WTC11 (cell line): Measurements from ENCODE around the gene LNX2. TPM values are rescaled to one million over a fixed set of nuclear protein-coding genes. Genes with fewer than 3 reads are reported as not detected.

Experiments
- ATAC-seq: fragments of 200-7000 bp; cut with Tn5 transposase; 2 replicates; pipeline ENCODE4 v1.10.0; 2021; ENCODE audit warnings: mild to moderate bottlenecking, moderate library complexity
- CTCF ChIA-PET: fragments of 300-600 bp; sonication (Branson Sonifier 250); formaldehyde crosslinking; loops from one replicate; lab custom pipeline; 2021; ENCODE audit warnings: antibody characterized with exemption; lab: Charles Lee
- POLR2A ChIA-PET: fragments of 350-600 bp; sonication (Branson Sonifier 250); formaldehyde crosslinking; loops from one replicate; lab custom pipeline; 2021; ENCODE audit warnings: antibody characterized with exemption; lab: Charles Lee
- DNase-seq: peaks from one replicate; pipeline ENCODE4 v3.0.0; 2021; ENCODE audit warnings: low spot score
- H3K27ac Mint-ChIP-seq: 2 replicates; pipeline ENCODE4 v1.8.0; 2021; ENCODE audit warnings: mixed read lengths
- H3K27me3 Mint-ChIP-seq: 2 replicates; pipeline ENCODE4 v1.8.0; 2021; ENCODE audit warnings: low read depth, mild to moderate bottlenecking, moderate library complexity, mixed read lengths
- H3K36me3 Mint-ChIP-seq: 2 replicates; pipeline ENCODE4 v1.8.0; 2021; ENCODE audit warnings: mixed read lengths
- H3K4me1 Mint-ChIP-seq: 2 replicates; pipeline ENCODE4 v1.8.0; 2022; ENCODE audit warnings: mixed read lengths
- H3K4me3 Mint-ChIP-seq: 2 replicates; pipeline ENCODE4 v1.8.0; 2021; ENCODE audit warnings: mild to moderate bottlenecking, moderate library complexity, mixed read lengths
- H3K9me3 Mint-ChIP-seq: 2 replicates; pipeline ENCODE4 v1.8.0; 2021; ENCODE audit warnings: mixed read lengths
- FOXJ3 ChIP-seq: sonication (generic); formaldehyde crosslinking; IDR thresholded peaks from 2 replicates; pipeline ENCODE4 v1.9.0; 2021; ENCODE audit warnings: missing genetic modification reagents, mild to moderate bottlenecking, borderline replicate concordance
- GRHL2 ChIP-seq: fragments of 250-450 bp; sonication (Bioruptor Pico); IDR thresholded peaks from 2 replicates; pipeline ENCODE4 v1.8.0; 2022; ENCODE audit warnings: mild to moderate bottlenecking, moderate library complexity; ENCODE audit not compliant: insufficient replicate concordance, severe bottlenecking
- NR1H2 ChIP-seq: sonication (generic); formaldehyde crosslinking; IDR thresholded peaks from 2 replicates; pipeline ENCODE4 v1.9.0; 2021; ENCODE audit warnings: mild to moderate bottlenecking, moderate library complexity, missing genetic modification reagents
- SOX15 ChIP-seq: fragments of 250-450 bp; sonication (Bioruptor Pico); IDR thresholded peaks from 2 replicates; pipeline ENCODE4 v1.9.0; 2021; ENCODE audit warnings: mild to moderate bottlenecking
- SP1 ChIP-seq: sonication (generic); formaldehyde crosslinking; conservative IDR thresholded peaks from 2 replicates; pipeline ENCODE4 v1.8.1; 2022; ENCODE audit warnings: missing genetic modification reagents
- TEAD4 ChIP-seq: sonication (generic); formaldehyde crosslinking; IDR thresholded peaks from 2 replicates; pipeline ENCODE4 v1.8.0; 2022; ENCODE audit warnings: mild to moderate bottlenecking, missing genetic modification reagents
- TP53 ChIP-seq: sonication (generic); formaldehyde crosslinking; IDR thresholded peaks from 2 replicates; pipeline ENCODE4 v1.8.1; 2023; ENCODE audit warnings: mild to moderate bottlenecking, missing genetic modification reagents
- ZBTB21 ChIP-seq: sonication (generic); formaldehyde crosslinking; IDR thresholded peaks from 2 replicates; pipeline ENCODE4 v1.8.1; 2023; ENCODE audit warnings: mild to moderate bottlenecking, missing genetic modification reagents, borderline replicate concordance
- ZNF219 ChIP-seq: sonication (generic); formaldehyde crosslinking; IDR thresholded peaks from 2 replicates; pipeline ENCODE4 v1.8.0; 2023; ENCODE audit warnings: missing genetic modification reagents, mild to moderate bottlenecking, borderline replicate concordance
- ZNF317 ChIP-seq: sonication (generic); formaldehyde crosslinking; IDR thresholded peaks from 2 replicates; pipeline ENCODE4 v1.8.1; 2023; ENCODE audit warnings: low read depth, mild to moderate bottlenecking, moderate library complexity, missing genetic modification reagents, borderline replicate concordance
- total RNA-seq: library from RNA; stranded (reverse); gene quantifications from 3 replicates; pipeline ENCODE4 v1.2.3, GENCODE V29; 2021
- TF ChIP-seq, protein P1 (sequence below): sonication (generic); formaldehyde crosslinking; IDR thresholded peaks from 2 replicates; pipeline ENCODE4 v1.8.1; 2022; ENCODE audit warnings: missing genetic modification reagents, borderline replicate concordance
- TF ChIP-seq, protein P2 (sequence below): sonication (generic); formaldehyde crosslinking; IDR thresholded peaks from 2 replicates; pipeline ENCODE4 v1.8.1; 2023; ENCODE audit warnings: mild to moderate bottlenecking, missing genetic modification reagents
- TF ChIP-seq, protein P3 (sequence below): fragments of 250-450 bp; sonication (Bioruptor Pico); IDR thresholded peaks from 2 replicates; pipeline ENCODE4 v1.8.0; 2021; ENCODE audit warnings: mild to moderate bottlenecking
- TF ChIP-seq, protein P4 (sequence below): sonication (generic); formaldehyde crosslinking; IDR thresholded peaks from 2 replicates; pipeline ENCODE4 v1.8.0; 2022; ENCODE audit warnings: mild to moderate bottlenecking, missing genetic modification reagents

LNX2 gene
- total RNA-seq, 1 experiment from 2014 or later = 10.1 TPM

DNA sequence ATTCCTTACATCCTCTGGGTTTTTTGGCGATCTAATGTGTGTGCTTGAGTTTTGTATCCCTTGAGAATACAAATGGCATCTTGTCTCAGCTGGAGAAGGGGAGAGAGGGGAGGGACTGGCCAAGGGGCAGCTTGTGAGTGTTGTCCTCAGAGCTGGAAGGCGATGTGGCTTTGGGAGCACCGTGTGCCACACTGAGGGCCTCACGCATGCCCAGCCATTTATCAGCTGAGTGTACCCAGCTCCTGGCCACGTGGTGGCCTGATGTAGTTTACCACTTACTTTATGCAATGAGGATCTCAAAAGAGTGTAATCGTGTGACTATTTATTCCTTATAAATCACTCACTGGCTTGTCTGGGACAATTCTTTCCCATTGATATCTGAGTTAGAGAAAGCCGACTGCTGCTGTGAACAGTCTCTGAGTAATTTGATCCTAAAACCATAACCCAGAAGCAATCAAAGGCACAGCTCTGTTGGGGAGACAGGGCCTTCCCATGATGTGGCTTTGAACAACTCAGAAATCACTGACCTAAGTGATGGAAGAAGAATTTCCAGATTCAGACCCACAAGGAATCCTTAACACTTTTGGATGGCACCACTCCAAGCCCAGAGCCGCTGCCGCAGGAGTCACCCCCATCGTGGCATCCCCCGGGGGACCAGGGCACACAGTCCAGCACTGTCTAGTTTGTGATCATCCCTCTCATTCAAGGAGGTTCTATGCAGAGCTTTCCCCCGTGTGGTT is 116.0 kb downstream of the LNX2 start (continued):
- TF ChIP-seq TP53 (CRISPR knock-in tag) = no peak
- TF ChIP-seq, protein P1, sequence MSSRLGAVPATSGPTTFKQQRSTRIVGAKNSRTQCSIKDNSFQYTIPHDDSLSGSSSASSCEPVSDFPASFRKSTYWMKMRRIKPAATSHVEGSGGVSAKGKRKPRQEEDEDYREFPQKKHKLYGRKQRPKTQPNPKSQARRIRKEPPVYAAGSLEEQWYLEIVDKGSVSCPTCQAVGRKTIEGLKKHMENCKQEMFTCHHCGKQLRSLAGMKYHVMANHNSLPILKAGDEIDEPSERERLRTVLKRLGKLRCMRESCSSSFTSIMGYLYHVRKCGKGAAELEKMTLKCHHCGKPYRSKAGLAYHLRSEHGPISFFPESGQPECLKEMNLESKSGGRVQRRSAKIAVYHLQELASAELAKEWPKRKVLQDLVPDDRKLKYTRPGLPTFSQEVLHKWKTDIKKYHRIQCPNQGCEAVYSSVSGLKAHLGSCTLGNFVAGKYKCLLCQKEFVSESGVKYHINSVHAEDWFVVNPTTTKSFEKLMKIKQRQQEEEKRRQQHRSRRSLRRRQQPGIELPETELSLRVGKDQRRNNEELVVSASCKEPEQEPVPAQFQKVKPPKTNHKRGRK (CRISPR knock-in tag) = no peak
- TF ChIP-seq ZNF219 (CRISPR knock-in tag) = no peak
- TF ChIP-seq, all 79 proteins: peak for 0

DNA sequence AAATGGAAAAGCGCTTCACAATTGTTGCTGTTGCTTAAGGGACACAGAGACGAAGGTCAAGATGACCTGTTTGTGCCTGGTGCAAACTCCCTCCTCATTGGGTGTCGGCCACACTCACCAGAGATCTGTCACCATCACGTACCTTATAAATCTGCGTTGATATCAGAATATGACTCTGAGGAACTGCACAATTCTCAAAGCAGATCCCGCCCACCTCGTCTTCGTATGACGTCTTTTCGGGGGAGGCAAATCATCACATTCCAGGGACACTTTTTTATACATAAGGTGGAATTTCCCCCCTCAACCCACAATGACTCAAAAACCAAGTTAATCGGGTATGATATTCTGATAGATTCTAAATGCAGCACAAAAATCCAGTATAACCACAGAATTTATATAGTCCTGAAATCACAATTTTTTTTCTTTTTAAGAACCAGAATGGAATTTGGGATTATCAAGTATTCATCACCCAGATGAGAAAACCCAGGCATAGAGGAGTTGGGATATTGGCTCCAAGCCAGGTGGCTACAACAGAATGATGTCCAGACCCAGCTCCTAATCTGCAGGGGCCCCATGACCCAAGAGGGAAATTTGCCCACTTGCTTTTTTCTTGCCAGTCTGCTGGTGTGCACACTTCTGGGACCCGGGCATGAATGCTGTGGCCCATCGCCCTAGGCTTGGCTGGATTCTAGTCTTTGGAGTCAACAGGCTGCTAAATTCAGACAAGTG is 119.4 kb downstream of the LNX2 start:
- H3K4me1 Mint-ChIP-seq = peaks cover 22% of the 10 kb centered on the region
- no peaks in the 10 kb centered on the region for H3K9me3 Mint-ChIP-seq
- no peak for DNase-seq
- H3K36me3 Mint-ChIP-seq = no peaks in the 10 kb centered on the region
- TF ChIP-seq ZBTB21 = no peak
- TF ChIP-seq TEAD4 (CRISPR knock-in tag) = no peak
- TF ChIP-seq, protein P2, sequence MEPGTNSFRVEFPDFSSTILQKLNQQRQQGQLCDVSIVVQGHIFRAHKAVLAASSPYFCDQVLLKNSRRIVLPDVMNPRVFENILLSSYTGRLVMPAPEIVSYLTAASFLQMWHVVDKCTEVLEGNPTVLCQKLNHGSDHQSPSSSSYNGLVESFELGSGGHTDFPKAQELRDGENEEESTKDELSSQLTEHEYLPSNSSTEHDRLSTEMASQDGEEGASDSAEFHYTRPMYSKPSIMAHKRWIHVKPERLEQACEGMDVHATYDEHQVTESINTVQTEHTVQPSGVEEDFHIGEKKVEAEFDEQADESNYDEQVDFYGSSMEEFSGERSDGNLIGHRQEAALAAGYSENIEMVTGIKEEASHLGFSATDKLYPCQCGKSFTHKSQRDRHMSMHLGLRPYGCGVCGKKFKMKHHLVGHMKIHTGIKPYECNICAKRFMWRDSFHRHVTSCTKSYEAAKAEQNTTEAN (CRISPR knock-in tag) = no peak
- no peak for TF ChIP-seq SP1
- TF ChIP-seq NR1H2 (CRISPR knock-in tag) = no peak
- no peak for TF ChIP-seq SOX15 (CRISPR knock-in tag)
- TF ChIP-seq ZNF317 (CRISPR knock-in tag) = no peak
- TF ChIP-seq GRHL2 (CRISPR knock-in tag) = no peak
- TF ChIP-seq, protein P1 (CRISPR knock-in tag) = no peak
- no peak for TF ChIP-seq FOXJ3
- TF ChIP-seq, protein P3, sequence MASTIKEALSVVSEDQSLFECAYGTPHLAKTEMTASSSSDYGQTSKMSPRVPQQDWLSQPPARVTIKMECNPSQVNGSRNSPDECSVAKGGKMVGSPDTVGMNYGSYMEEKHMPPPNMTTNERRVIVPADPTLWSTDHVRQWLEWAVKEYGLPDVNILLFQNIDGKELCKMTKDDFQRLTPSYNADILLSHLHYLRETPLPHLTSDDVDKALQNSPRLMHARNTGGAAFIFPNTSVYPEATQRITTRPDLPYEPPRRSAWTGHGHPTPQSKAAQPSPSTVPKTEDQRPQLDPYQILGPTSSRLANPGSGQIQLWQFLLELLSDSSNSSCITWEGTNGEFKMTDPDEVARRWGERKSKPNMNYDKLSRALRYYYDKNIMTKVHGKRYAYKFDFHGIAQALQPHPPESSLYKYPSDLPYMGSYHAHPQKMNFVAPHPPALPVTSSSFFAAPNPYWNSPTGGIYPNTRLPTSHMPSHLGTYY (CRISPR knock-in tag) = no peak
- TF ChIP-seq, protein P4, sequence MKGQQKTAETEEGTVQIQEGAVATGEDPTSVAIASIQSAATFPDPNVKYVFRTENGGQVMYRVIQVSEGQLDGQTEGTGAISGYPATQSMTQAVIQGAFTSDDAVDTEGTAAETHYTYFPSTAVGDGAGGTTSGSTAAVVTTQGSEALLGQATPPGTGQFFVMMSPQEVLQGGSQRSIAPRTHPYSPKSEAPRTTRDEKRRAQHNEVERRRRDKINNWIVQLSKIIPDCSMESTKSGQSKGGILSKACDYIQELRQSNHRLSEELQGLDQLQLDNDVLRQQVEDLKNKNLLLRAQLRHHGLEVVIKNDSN = no peak
- ChIA-PET CTCF (no interaction called here), POLR2A (no interaction called here)
- no peak overlapping the region for H3K4me3 Mint-ChIP-seq
- ATAC-seq = no peak
- H3K27me3 Mint-ChIP-seq = no peaks in the 10 kb centered on the region
- H3K27ac Mint-ChIP-seq = no peak overlapping the region
